ENCODE results near the gene ELMO1. TPM values are rescaled to one million over a fixed set of nuclear protein-coding genes. Genes with fewer than 3 reads are reported as not detected.

ELMO1 gene
- total and polyA plus RNA-seq, 2 experiments from 2014 or later = 6.5 to 24.9 TPM

DNA sequence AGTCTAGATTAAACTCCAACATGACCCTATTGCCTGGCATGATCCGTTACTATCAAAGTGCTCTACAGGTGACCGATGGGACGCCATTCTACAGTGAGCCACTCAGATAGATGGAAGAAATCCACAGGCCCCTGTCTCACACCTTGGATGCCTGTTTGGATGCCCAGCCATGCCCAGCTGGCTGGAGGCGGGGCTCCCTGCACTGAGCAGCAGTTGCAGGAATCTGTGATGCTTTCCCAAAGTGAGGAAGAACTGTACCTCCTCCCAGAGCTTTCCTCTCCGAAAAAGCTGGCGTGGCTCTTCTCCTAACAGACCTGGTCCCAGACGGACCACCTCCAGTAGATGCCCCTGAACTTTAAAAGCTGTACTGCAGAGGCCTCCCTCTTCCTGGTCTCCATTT is 253.3 kb downstream of the ELMO1 start:
- no peaks in the 10 kb centered on the region for H3K36me3 Mint-ChIP-seq (ENCODE audit: low read depth)

DNA sequence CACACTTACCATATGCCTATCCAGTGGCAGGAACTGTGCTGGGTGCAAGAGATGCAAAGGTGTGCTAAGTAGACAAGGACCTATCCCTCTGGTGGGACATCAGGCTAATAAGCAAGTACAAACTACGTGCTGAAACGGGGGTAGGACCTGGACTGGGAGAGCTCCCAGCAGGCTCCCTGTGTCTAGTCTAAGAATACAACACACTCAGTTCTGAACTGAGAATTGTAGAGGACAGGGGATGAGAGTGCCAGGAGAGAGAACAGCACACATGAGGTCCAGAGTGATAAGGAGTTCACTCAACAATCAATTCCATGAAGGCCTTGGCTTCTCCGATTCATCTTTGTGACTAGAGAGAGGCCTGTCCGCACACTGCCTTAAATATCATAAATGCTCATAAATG is 253.7 kb downstream of the ELMO1 start:
- Mint-ChIP-seq H3K27me3 (ENCODE audit: insufficient read depth, low read depth, poor library complexity) (no peaks in the 10 kb centered on the region), H3K4me3 (no peak overlapping the region), H3K9me3 (no peaks in the 10 kb centered on the region), H3K27ac (no peak overlapping the region), H3K36me3 (ENCODE audit: low read depth) (no peaks in the 10 kb centered on the region), H3K4me1 (no peaks in the 10 kb centered on the region)
- no peak for ATAC-seq
- Histone ChIP-seq H3K27me3 (ENCODE audit: insufficient read depth) (no peaks in the 10 kb centered on the region), H3F3A (replicated peaks; ENCODE audit: low read depth) (no peaks in the 10 kb centered on the region), H3K4me1 (ENCODE audit: insufficient read depth) (no peaks in the 10 kb centered on the region), H3K36me3 (ENCODE audit: insufficient read depth) (no peaks in the 10 kb centered on the region), H3K79me2 (replicated peaks; ENCODE audit: insufficient read depth) (no peaks in the 10 kb centered on the region), H2AFZ (no peak overlapping the region), H3K4me3 (no peak overlapping the region), H4K20me1 (replicated peaks; ENCODE audit: insufficient read depth) (no peaks in the 10 kb centered on the region), H3K27ac (ENCODE audit: low read depth) (no peak overlapping the region), H3K4me2 (no peak overlapping the region), H3K9me2 (ENCODE audit: insufficient read depth) (no peaks in the 10 kb centered on the region)
- DNase-seq (ENCODE audit: low spot score) = no peak
- TF ChIP-seq EZH2 (IDR thresholded peaks at IDR 0.05; ENCODE audit: low read depth, unreplicated experiment) (no peak), ETS1 (IDR thresholded peaks at IDR 0.05) (no peak), ZNF114 (CRISPR knock-in tag; IDR thresholded peaks at IDR 0.05) (no peak), STAT1 (IDR thresholded peaks at IDR 0.05; ENCODE audit: unreplicated experiment) (no peak), JUNB (IDR thresholded peaks at IDR 0.05; ENCODE audit: unreplicated experiment) (no peak), POLR2AphosphoS5 (IDR thresholded peaks at IDR 0.05; ENCODE audit: low read depth) (no peak)
- TF ChIP-seq, protein P1, sequence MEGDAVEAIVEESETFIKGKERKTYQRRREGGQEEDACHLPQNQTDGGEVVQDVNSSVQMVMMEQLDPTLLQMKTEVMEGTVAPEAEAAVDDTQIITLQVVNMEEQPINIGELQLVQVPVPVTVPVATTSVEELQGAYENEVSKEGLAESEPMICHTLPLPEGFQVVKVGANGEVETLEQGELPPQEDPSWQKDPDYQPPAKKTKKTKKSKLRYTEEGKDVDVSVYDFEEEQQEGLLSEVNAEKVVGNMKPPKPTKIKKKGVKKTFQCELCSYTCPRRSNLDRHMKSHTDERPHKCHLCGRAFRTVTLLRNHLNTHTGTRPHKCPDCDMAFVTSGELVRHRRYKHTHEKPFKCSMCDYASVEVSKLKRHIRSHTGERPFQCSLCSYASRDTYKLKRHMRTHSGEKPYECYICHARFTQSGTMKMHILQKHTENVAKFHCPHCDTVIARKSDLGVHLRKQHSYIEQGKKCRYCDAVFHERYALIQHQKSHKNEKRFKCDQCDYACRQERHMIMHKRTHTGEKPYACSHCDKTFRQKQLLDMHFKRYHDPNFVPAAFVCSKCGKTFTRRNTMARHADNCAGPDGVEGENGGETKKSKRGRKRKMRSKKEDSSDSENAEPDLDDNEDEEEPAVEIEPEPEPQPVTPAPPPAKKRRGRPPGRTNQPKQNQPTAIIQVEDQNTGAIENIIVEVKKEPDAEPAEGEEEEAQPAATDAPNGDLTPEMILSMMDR (conservative IDR thresholded peaks at IDR 0.05; ENCODE audit: low read depth in 2 of 2) = no peak
- TF ChIP-seq, protein P2, sequence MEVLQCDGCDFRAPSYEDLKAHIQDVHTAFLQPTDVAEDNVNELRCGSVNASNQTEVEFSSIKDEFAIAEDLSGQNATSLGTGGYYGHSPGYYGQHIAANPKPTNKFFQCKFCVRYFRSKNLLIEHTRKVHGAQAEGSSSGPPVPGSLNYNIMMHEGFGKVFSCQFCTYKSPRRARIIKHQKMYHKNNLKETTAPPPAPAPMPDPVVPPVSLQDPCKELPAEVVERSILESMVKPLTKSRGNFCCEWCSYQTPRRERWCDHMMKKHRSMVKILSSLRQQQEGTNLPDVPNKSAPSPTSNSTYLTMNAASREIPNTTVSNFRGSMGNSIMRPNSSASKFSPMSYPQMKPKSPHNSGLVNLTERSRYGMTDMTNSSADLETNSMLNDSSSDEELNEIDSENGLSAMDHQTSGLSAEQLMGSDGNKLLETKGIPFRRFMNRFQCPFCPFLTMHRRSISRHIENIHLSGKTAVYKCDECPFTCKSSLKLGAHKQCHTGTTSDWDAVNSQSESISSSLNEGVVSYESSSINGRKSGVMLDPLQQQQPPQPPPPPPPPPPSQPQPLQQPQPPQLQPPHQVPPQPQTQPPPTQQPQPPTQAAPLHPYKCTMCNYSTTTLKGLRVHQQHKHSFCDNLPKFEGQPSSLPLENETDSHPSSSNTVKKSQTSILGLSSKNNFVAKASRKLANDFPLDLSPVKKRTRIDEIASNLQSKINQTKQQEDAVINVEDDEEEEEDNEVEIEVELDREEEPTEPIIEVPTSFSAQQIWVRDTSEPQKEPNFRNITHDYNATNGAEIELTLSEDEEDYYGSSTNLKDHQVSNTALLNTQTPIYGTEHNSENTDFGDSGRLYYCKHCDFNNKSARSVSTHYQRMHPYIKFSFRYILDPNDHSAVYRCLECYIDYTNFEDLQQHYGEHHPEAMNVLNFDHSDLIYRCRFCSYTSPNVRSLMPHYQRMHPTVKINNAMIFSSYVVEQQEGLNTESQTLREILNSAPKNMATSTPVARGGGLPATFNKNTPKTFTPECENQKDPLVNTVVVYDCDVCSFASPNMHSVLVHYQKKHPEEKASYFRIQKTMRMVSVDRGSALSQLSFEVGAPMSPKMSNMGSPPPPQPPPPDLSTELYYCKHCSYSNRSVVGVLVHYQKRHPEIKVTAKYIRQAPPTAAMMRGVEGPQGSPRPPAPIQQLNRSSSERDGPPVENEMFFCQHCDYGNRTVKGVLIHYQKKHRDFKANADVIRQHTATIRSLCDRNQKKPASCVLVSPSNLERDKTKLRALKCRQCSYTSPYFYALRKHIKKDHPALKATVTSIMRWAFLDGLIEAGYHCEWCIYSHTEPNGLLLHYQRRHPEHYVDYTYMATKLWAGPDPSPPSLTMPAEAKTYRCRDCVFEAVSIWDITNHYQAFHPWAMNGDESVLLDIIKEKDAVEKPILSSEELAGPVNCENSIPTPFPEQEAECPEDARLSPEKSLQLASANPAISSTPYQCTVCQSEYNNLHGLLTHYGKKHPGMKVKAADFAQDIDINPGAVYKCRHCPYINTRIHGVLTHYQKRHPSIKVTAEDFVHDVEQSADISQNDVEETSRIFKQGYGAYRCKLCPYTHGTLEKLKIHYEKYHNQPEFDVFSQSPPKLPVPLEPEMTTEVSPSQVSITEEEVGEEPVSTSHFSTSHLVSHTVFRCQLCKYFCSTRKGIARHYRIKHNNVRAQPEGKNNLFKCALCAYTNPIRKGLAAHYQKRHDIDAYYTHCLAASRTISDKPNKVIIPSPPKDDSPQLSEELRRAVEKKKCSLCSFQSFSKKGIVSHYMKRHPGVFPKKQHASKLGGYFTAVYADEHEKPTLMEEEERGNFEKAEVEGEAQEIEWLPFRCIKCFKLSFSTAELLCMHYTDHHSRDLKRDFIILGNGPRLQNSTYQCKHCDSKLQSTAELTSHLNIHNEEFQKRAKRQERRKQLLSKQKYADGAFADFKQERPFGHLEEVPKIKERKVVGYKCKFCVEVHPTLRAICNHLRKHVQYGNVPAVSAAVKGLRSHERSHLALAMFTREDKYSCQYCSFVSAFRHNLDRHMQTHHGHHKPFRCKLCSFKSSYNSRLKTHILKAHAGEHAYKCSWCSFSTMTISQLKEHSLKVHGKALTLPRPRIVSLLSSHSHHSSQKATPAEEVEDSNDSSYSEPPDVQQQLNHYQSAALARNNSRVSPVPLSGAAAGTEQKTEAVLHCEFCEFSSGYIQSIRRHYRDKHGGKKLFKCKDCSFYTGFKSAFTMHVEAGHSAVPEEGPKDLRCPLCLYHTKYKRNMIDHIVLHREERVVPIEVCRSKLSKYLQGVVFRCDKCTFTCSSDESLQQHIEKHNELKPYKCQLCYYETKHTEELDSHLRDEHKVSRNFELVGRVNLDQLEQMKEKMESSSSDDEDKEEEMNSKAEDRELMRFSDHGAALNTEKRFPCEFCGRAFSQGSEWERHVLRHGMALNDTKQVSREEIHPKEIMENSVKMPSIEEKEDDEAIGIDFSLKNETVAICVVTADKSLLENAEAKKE (CRISPR knock-in tag; IDR thresholded peaks at IDR 0.05) = no peak

More for the DNA sequence above, 253.3 kb downstream of the ELMO1 start:
- H3K27me3 Mint-ChIP-seq (ENCODE audit: insufficient read depth, low read depth, poor library complexity) = no peaks in the 10 kb centered on the region
- Histone ChIP-seq H3K27me3 (ENCODE audit: insufficient read depth) (no peaks in the 10 kb centered on the region), H3K79me2 (replicated peaks; ENCODE audit: insufficient read depth) (no peaks in the 10 kb centered on the region), H3K4me3 (no peak overlapping the region), H3K27ac (ENCODE audit: low read depth) (no peak overlapping the region), H3K4me1 (ENCODE audit: insufficient read depth) (no peaks in the 10 kb centered on the region), H2AFZ (no peak overlapping the region), H3F3A (replicated peaks; ENCODE audit: low read depth) (no peaks in the 10 kb centered on the region), H3K4me2 (no peak overlapping the region), H3K9me2 (ENCODE audit: insufficient read depth) (no peaks in the 10 kb centered on the region), H4K20me1 (replicated peaks; ENCODE audit: insufficient read depth) (no peaks in the 10 kb centered on the region), H3K36me3 (ENCODE audit: insufficient read depth) (no peaks in the 10 kb centered on the region)
- no peak overlapping the region for H3K27ac Mint-ChIP-seq
- no peaks in the 10 kb centered on the region for H3K4me1 Mint-ChIP-seq
- H3K9me3 Mint-ChIP-seq = no peaks in the 10 kb centered on the region
- DNase-seq (ENCODE audit: low spot score) = no peak
- TF ChIP-seq NANOG (IDR thresholded peaks at IDR 0.05; ENCODE audit: borderline replicate concordance) (no peak), CREB1 (CRISPR knock-in tag; IDR thresholded peaks at IDR 0.05; ENCODE audit: low read depth) (no peak), STAT1 (IDR thresholded peaks at IDR 0.05; ENCODE audit: unreplicated experiment) (no peak), ETS1 (IDR thresholded peaks at IDR 0.05) (no peak), ZNF331 (CRISPR knock-in tag; IDR thresholded peaks at IDR 0.05; ENCODE audit: low read depth) (no peak)
- no peak for ATAC-seq
- no peak overlapping the region for H3K4me3 Mint-ChIP-seq

All from GM23338 (cell line).